DOHH2 (cell line): ENCODE data around the gene PDILT.
"Not testable (repeated sequence)": the region's sequence is repeated elsewhere in the genome, so short reads cannot be mapped to it uniquely, and the experiment has no call there.

Experiments
- H3F3A ChIP-seq: fragments of 200-600 bp; sonication (generic), shearing (Covaris generic); 2 replicates; pipeline ENCODE4 v1.6.0; 2016; ENCODE audit warnings: antibody characterized with exemption, mild to moderate bottlenecking; ENCODE audit not compliant: control insufficient read depth, insufficient read depth
- H3K27ac ChIP-seq: fragments of 200-600 bp; sonication (generic); 2 replicates; pipeline ENCODE4 v1.5.1; 2014; ENCODE audit warnings: low read depth, mild to moderate bottlenecking, low read length, moderate library complexity
- H3K27me3 ChIP-seq: fragments of 200-600 bp; sonication (generic); 2 replicates; pipeline ENCODE4 v1.6.1; 2014; ENCODE audit warnings: mild to moderate bottlenecking, low read length, mixed read lengths; ENCODE audit not compliant: control insufficient read depth
- H3K36me3 ChIP-seq: fragments of 200-600 bp; sonication (generic); 2 replicates; pipeline ENCODE4 v1.6.1; 2014; ENCODE audit warnings: mild to moderate bottlenecking, low read length, moderate library complexity, mixed read lengths; ENCODE audit not compliant: control insufficient read depth
- H3K4me1 ChIP-seq: fragments of 200-600 bp; sonication (generic); 2 replicates; pipeline ENCODE4 v1.6.1; 2014; ENCODE audit warnings: mild to moderate bottlenecking, low read length, mixed read lengths; ENCODE audit not compliant: control insufficient read depth
- H3K4me2 ChIP-seq: fragments of 200-600 bp; sonication (generic); 2 replicates; pipeline ENCODE4 v1.6.0; 2014; ENCODE audit warnings: mild to moderate bottlenecking, low read length, moderate library complexity
- H3K4me3 ChIP-seq: fragments of 200-600 bp; sonication (generic); 2 replicates; pipeline ENCODE4 v1.5.1; 2014; ENCODE audit warnings: mild to moderate bottlenecking, low read length, mixed read lengths
- H3K79me2 ChIP-seq: fragments of 200-600 bp; sonication (generic); 2 replicates; pipeline ENCODE4 v1.6.1; 2014; ENCODE audit warnings: mild to moderate bottlenecking, low read length, mixed read lengths; ENCODE audit not compliant: control insufficient read depth
- H3K9me2 ChIP-seq: fragments of 200-600 bp; sonication (generic); replicated peaks from 2 replicates; pipeline ENCODE4 v1.6.1; 2014; ENCODE audit warnings: mild to moderate bottlenecking, low read length, mixed read lengths; ENCODE audit not compliant: control insufficient read depth
- H3K9me3 ChIP-seq: fragments of 200-600 bp; sonication (generic); 2 replicates; pipeline ENCODE4 v1.6.1; 2014; ENCODE audit warnings: antibody characterized with exemption, low read length, mixed read lengths; ENCODE audit not compliant: control insufficient read depth, insufficient read depth
- H4K20me1 ChIP-seq: fragments of 200-600 bp; sonication (generic); 2 replicates; pipeline ENCODE4 v1.6.0; 2014; ENCODE audit warnings: low read depth, mild to moderate bottlenecking, antibody characterized with exemption, low read length, moderate library complexity; ENCODE audit not compliant: control insufficient read depth, insufficient read depth
- CTCF ChIP-seq: fragments of 200-600 bp; sonication (generic); IDR thresholded peaks from one replicate; pipeline ENCODE4 v1.5.1; 2014; ENCODE audit warnings: antibody characterized with exemption, mild to moderate bottlenecking, low read depth, low read length; ENCODE audit not compliant: poor library complexity, severe bottlenecking
- EZH2phosphoT487 ChIP-seq: fragments of 200-600 bp; sonication (generic); IDR thresholded peaks from 2 replicates; pipeline ENCODE4 v1.6.1; 2017; ENCODE audit warnings: borderline replicate concordance, mild to moderate bottlenecking, antibody characterized with exemption, low read length, moderate library complexity, mixed read lengths

PDILT gene

GRCh38 chr16:20325005-20325404 lies 79.5 kb downstream of the PDILT start:
- Histone ChIP-seq H3K36me3 (no peaks in the 10 kb centered on the region), H3K9me2 (no peaks in the 10 kb centered on the region), H3F3A (no peaks in the 10 kb centered on the region), H4K20me1 (no peaks in the 10 kb centered on the region), H3K4me3 (no peak overlapping the region), H3K27me3 (no peaks in the 10 kb centered on the region), H3K27ac (no peak overlapping the region), H3K4me1 (no peaks in the 10 kb centered on the region), H3K4me2 (no peak overlapping the region), H3K9me3 (no peaks in the 10 kb centered on the region), H3K79me2 (no peaks in the 10 kb centered on the region)
- no peak for TF ChIP-seq EZH2phosphoT487

GRCh38 chr16:20323591-20324117 lies 80.9 kb downstream of the PDILT start:
- no peaks in the 10 kb centered on the region for H3K9me2 ChIP-seq
- no peak overlapping the region for H3K4me3 ChIP-seq
- H3K27ac ChIP-seq = no peak overlapping the region
- no peaks in the 10 kb centered on the region for H3F3A ChIP-seq
- H3K9me3 ChIP-seq = no peaks in the 10 kb centered on the region
- H3K4me1 ChIP-seq = no peaks in the 10 kb centered on the region
- H3K4me2 ChIP-seq = no peak overlapping the region
- no peaks in the 10 kb centered on the region for H4K20me1 ChIP-seq
- H3K79me2 ChIP-seq = no peaks in the 10 kb centered on the region
- no peaks in the 10 kb centered on the region for H3K27me3 ChIP-seq
- no peaks in the 10 kb centered on the region for H3K36me3 ChIP-seq
- TF ChIP-seq EZH2phosphoT487 (no peak), CTCF (no peak)

GRCh38 chr16:20322696-20323095 lies 81.8 kb downstream of the PDILT start:
- no peaks in the 10 kb centered on the region for H3K4me1 ChIP-seq
- H4K20me1 ChIP-seq = no peaks in the 10 kb centered on the region
- no peak overlapping the region for H3K27ac ChIP-seq
- no peaks in the 10 kb centered on the region for H3K79me2 ChIP-seq
- H3K27me3 ChIP-seq = no peaks in the 10 kb centered on the region
- no peaks in the 10 kb centered on the region for H3F3A ChIP-seq
- no peak overlapping the region for H3K4me3 ChIP-seq
- H3K36me3 ChIP-seq = no peaks in the 10 kb centered on the region
- H3K9me3 ChIP-seq = no peaks in the 10 kb centered on the region
- no peak overlapping the region for H3K4me2 ChIP-seq
- no peaks in the 10 kb centered on the region for H3K9me2 ChIP-seq
- TF ChIP-seq EZH2phosphoT487 (no peak), CTCF (no peak)

- Histone ChIP-seq H3K9me2 (no peaks in the 10 kb centered on the region), H3K79me2 (no peaks in the 10 kb centered on the region), H3K9me3 (no peaks in the 10 kb centered on the region), H3K4me1 (no peaks in the 10 kb centered on the region), H3K36me3 (no peaks in the 10 kb centered on the region), H3K4me3 (no peak overlapping the region), H3K27me3 (no peaks in the 10 kb centered on the region), H3K27ac (no peak overlapping the region), H3K4me2 (no peak overlapping the region), H4K20me1 (no peaks in the 10 kb centered on the region), H3F3A (no peaks in the 10 kb centered on the region)
- TF ChIP-seq EZH2phosphoT487 (no peak), CTCF (no peak)
Measured at GRCh38 chr16:20321671-20322070, 82.9 kb downstream of the PDILT start.

GRCh38 chr16:20321051-20321450 lies 83.5 kb downstream of the PDILT start:
- H3K79me2 ChIP-seq, H3K27me3 ChIP-seq, H3K4me3 ChIP-seq, H3K36me3 ChIP-seq, H3K9me2 ChIP-seq, H3K27ac ChIP-seq, H3K4me1 ChIP-seq, H4K20me1 ChIP-seq, H3F3A ChIP-seq, H3K4me2 ChIP-seq, H3K9me3 ChIP-seq: not testable (repeated sequence)
